B cell (primary cell): Measurements from ENCODE around the gene SDF2L1.

Experiments
- CTCF ChIP-seq: fragments of 200-600 bp; IDR thresholded peaks from one replicate; pipeline ENCODE4 v1.8.0; 2022; ENCODE audit warnings: antibody characterized with exemption, mild to moderate bottlenecking
- EZH2 ChIP-seq: IDR thresholded peaks from 2 replicates; pipeline ENCODE4 v1.6.1; 2012; ENCODE audit warnings: borderline replicate concordance, low read depth, mild to moderate bottlenecking, moderate library complexity, low read length; ENCODE audit not compliant: insufficient read depth, poor library complexity, severe bottlenecking

GRCh38 chr22:21626735-21627469 is 15.2 kb upstream of the SDF2L1 start:
- no peak for TF ChIP-seq EZH2
- TF ChIP-seq CTCF = no peak
